GM12878 (cell line): ENCODE results near the gene CDSN. TPM values are rescaled to one million over a fixed set of nuclear protein-coding genes. Genes with fewer than 3 reads are reported as not detected.

ENCODE experiments used
- BCL3 ChIP-seq: IDR thresholded peaks from 2 replicates; pipeline ENCODE4 v1.6.1; 2011; ENCODE audit warnings: borderline replicate concordance, low read depth, mild to moderate bottlenecking, moderate library complexity, low read length; ENCODE audit not compliant: insufficient read depth, poor library complexity, severe bottlenecking
- BMI1 ChIP-seq: fragments of 450-650 bp; IDR thresholded peaks from 2 replicates; pipeline ENCODE4 v1.6.1; 2016; ENCODE audit warnings: mild to moderate bottlenecking, moderate library complexity, borderline replicate concordance
- CBFB ChIP-seq: IDR thresholded peaks from 2 replicates; pipeline ENCODE4 v1.6.1; 2016; ENCODE audit warnings: antibody characterized with exemption, low read depth
- FOS ChIP-seq: IDR thresholded peaks from 3 replicates; pipeline ENCODE4 v1.6.1; 2011; ENCODE audit warnings: borderline replicate concordance; ENCODE audit not compliant: insufficient read length; ENCODE audit errors: extremely low read depth
- FOXK2 ChIP-seq: fragments of 450-650 bp; IDR thresholded peaks from 2 replicates; pipeline ENCODE4 v1.6.1; 2017; ENCODE audit warnings: mild to moderate bottlenecking, moderate library complexity
- KLF5 ChIP-seq: fragments of 450-650 bp; IDR thresholded peaks from 2 replicates; pipeline ENCODE4 v1.6.1; 2014; ENCODE audit warnings: mild to moderate bottlenecking; ENCODE audit not compliant: partially characterized antibody
- MEF2A ChIP-seq: IDR thresholded peaks from 2 replicates; pipeline ENCODE4 v1.6.1; 2011; ENCODE audit warnings: low read depth, mild to moderate bottlenecking, low read length, moderate library complexity; ENCODE audit not compliant: insufficient read depth
- NFIC ChIP-seq: IDR thresholded peaks from 2 replicates; pipeline ENCODE4 v1.6.1; 2012; ENCODE audit warnings: low read depth, mild to moderate bottlenecking, inconsistent platforms, low read length, moderate library complexity
- NR2C2 ChIP-seq: IDR thresholded peaks from 2 replicates; pipeline ENCODE4 v1.6.1; 2011; ENCODE audit warnings: borderline replicate concordance, low read depth; ENCODE audit not compliant: control insufficient read depth, insufficient read length
- RAD51 ChIP-seq: fragments of 450-650 bp; IDR thresholded peaks from 2 replicates; pipeline ENCODE4 v1.6.1; 2016; ENCODE audit warnings: moderate library complexity, mild to moderate bottlenecking, inconsistent platforms
- RBBP5 ChIP-seq: fragments of 200-600 bp; sonication (generic); conservative IDR thresholded peaks from 2 replicates; pipeline ENCODE4 v1.6.1; 2016
- REST ChIP-seq: IDR thresholded peaks from 2 replicates; pipeline ENCODE4 v1.6.1; 2012; ENCODE audit warnings: mild to moderate bottlenecking, low read depth, low read length
- RUNX3 ChIP-seq: IDR thresholded peaks from 2 replicates; pipeline ENCODE4 v1.6.1; 2012; ENCODE audit warnings: low read length, inconsistent platforms
- SMAD5 ChIP-seq: IDR thresholded peaks from 2 replicates; pipeline ENCODE4 v1.6.1; 2016; ENCODE audit warnings: antibody characterized with exemption, low read depth
- TBL1XR1 ChIP-seq: IDR thresholded peaks from 2 replicates; pipeline ENCODE4 v1.6.1; 2012; ENCODE audit warnings: low read depth, low read length, improper control_type of control experiment
- TCF12 ChIP-seq: IDR thresholded peaks from 2 replicates; pipeline ENCODE4 v1.6.1; 2011; ENCODE audit warnings: low read depth, mild to moderate bottlenecking, low read length
- USF2 ChIP-seq: IDR thresholded peaks from 2 replicates; pipeline ENCODE4 v1.6.1; 2011; ENCODE audit warnings: low read depth, low read length, improper control_type of control experiment, borderline replicate concordance
- YY1 ChIP-seq: IDR thresholded peaks from 2 replicates; pipeline ENCODE4 v1.6.1; 2011; ENCODE audit warnings: low read depth, mild to moderate bottlenecking, low read length
- ZBTB33 ChIP-seq: fragments of 450-650 bp; IDR thresholded peaks from 2 replicates; pipeline ENCODE4 v1.6.1; 2017; ENCODE audit warnings: mild to moderate bottlenecking
- polyA plus RNA-seq, 11 experiments: library from polyadenylated mRNA; depleted of rRNA in 4 of 11; unstranded in 6 of 11; stranded (reverse) in 5 of 11; fragments of >200 nt; fragmentation: Nextera tagmentation in 4 of 11; fragmentation: Illumina TruSeq in 1 of 11; extraction: Ambion mirVana in 4 of 11; extraction: Trizol in 1 of 11; gene quantifications; 1 replicate in 1 of 11; 2 replicates in 10 of 11; pipeline versions ENCODE4 v1.2.1 to v1.2.3, GENCODE V29; 2011 to 2016; ENCODE audit warnings: inconsistent platforms in 2 of 11, missing spikeins in 2 of 11, low read depth in 1 of 11
- total RNA-seq, 4 experiments: library from RNA; depleted of rRNA in 3 of 4; stranded (reverse); fragments of >200 nt in 3 of 4; fragmentation: Illumina TruSeq in 1 of 4; extraction: Trizol in 1 of 4; gene quantifications; 2 replicates each; pipeline versions ENCODE4 v1.2.1 to v1.2.3, GENCODE V29; 2013 to 2021

The CDSN gene
- total and polyA plus RNA-seq, 10 of the 15 experiments (the other 5 are each of a cell fraction or from before 2014, with no cell fraction given): 0.01 TPM; not detected in 9

- TF ChIP-seq NR2C2 (no peak), FOXK2 (no peak), FOS (peak; percentile 94), USF2 (no peak), YY1 (no peak), TBL1XR1 (no peak), KLF5 (peak; percentile 80), RAD51 (no peak), MEF2A (no peak), SMAD5 (no peak), REST (no peak), BCL3 (no peak), CBFB (no peak), RBBP5 (no peak), NFIC (no peak), TCF12 (no peak), BMI1 (no peak), RUNX3 (no peak; the same call in 1 of the 2 replicates), ZBTB33 (no peak)
Observed at GRCh38 chr6:31158140-31158862, 38.1 kb upstream of the CDSN start, which contains the start of gene TCF19 (continued).
